Endodermal cell (in vitro differentiated cells): ENCODE results near the gene MAP1LC3A. TPM values are rescaled to one million over a fixed set of nuclear protein-coding genes. Genes with fewer than 3 reads are reported as not detected.
A peak's percentile ranks its signal among the peaks of the same experiment; 100 is the strongest.

Source experiments
- DNase-seq: peaks from one replicate; pipeline ENCODE4 v3.0.0-alpha.2; 2017
- H3K27ac ChIP-seq: 2 replicates; pipeline ENCODE4 v1.5.1; 2013; ENCODE audit warnings: mild to moderate bottlenecking, low read depth, low read length, moderate library complexity
- H3K27me3 ChIP-seq: 2 replicates; pipeline ENCODE4 v1.6.1; 2013; ENCODE audit warnings: mild to moderate bottlenecking, low read length, moderate library complexity; ENCODE audit not compliant: insufficient read depth, control insufficient read depth, poor library complexity, severe bottlenecking
- H3K36me3 ChIP-seq: 2 replicates; pipeline ENCODE4 v1.7.0; 2013; ENCODE audit warnings: mild to moderate bottlenecking, low read length, moderate library complexity; ENCODE audit not compliant: control insufficient read depth, insufficient read depth
- H3K4me1 ChIP-seq: one replicate; pipeline ENCODE4 v1.7.0; 2013; ENCODE audit warnings: low read length; ENCODE audit not compliant: control insufficient read depth, insufficient read depth
- H3K4me3 ChIP-seq: 2 replicates; pipeline ENCODE4 v1.5.1; 2013; ENCODE audit warnings: mild to moderate bottlenecking, low read length, moderate library complexity
- H3K9ac ChIP-seq: 2 replicates; pipeline ENCODE4 v1.6.1; 2013; ENCODE audit warnings: mild to moderate bottlenecking, low read length, moderate library complexity; ENCODE audit not compliant: poor library complexity, severe bottlenecking; ENCODE audit errors: extremely low read depth
- H3K9me3 ChIP-seq: 2 replicates; pipeline ENCODE4 v1.6.1; 2013; ENCODE audit warnings: mild to moderate bottlenecking, low read length, moderate library complexity; ENCODE audit not compliant: control insufficient read depth
- H3K27ac Mint-ChIP-seq: 2 replicates; pipeline ENCODE4 v1.8.0; 2020; ENCODE audit warnings: mixed read lengths
- H3K27me3 Mint-ChIP-seq: 2 replicates; pipeline ENCODE4 v1.8.0; 2021; ENCODE audit warnings: mild to moderate bottlenecking, mixed read lengths; ENCODE audit not compliant: insufficient read depth
- H3K36me3 Mint-ChIP-seq: 2 replicates; pipeline ENCODE4 v1.8.0; 2020; ENCODE audit warnings: low read depth, mixed read lengths
- H3K4me1 Mint-ChIP-seq: 2 replicates; pipeline ENCODE4 v1.8.0; 2020; ENCODE audit warnings: mixed read lengths
- H3K4me3 Mint-ChIP-seq: 2 replicates; pipeline ENCODE4 v1.8.0; 2020; ENCODE audit warnings: mild to moderate bottlenecking, moderate library complexity, mixed read lengths
- H3K9me3 Mint-ChIP-seq: 2 replicates; pipeline ENCODE4 v1.8.0; 2020; ENCODE audit warnings: mild to moderate bottlenecking, mixed read lengths
- CTCF ChIP-seq: fragments of 200-600 bp; sonication (generic); conservative IDR thresholded peaks from 2 replicates; pipeline ENCODE4 v1.5.0; 2021; ENCODE audit warnings: antibody characterized with exemption, mild to moderate bottlenecking
- WGBS, 2 experiments: methylation state at CpG; one replicate each; pipeline versions ENCODE4 v1.1.5 to v1.1.7; 2013; ENCODE audit warnings: missing lambda C conversion rate in 2 of 2, mixed read lengths in 1 of 2; ENCODE audit not compliant: insufficient coverage in 1 of 2, insufficient read length in 1 of 2; 5-methylcytosine and 5-hydroxymethylcytosine counted together
- total RNA-seq, 2 donors: library from RNA; stranded (reverse); fragmentation: NEBNext Ultra II Directional in 1 of 2; extraction: Animal tissue kit (Norgen Biotek cat#: 25700) in 1 of 2; gene quantifications; 2 replicates in 1 of 2; 3 replicates in 1 of 2; pipeline ENCODE4 v1.2.1, GENCODE V29; 2021

MAP1LC3A gene
- total RNA-seq, 2 donors from 2014 or later = 19.0 to 41.6 TPM

- H3K27ac Mint-ChIP-seq = peak overlapping the region; percentile 80
- Histone ChIP-seq H3K9ac (no peak overlapping the region), H3K27ac (no peak overlapping the region), H3K9me3 (no peaks in the 10 kb centered on the region), H3K4me1 (no peaks in the 10 kb centered on the region), H3K27me3 (no peaks in the 10 kb centered on the region), H3K4me3 (no peak overlapping the region), H3K36me3 (no peaks in the 10 kb centered on the region)
- peaks cover 17% of the 10 kb centered on the region for H3K4me1 Mint-ChIP-seq
- H3K27me3 Mint-ChIP-seq = peaks cover 3% of the 10 kb centered on the region
- 94 to 96% methylated on average over 9 to 13 of the region's 13 CpGs for WGBS, 2 experiments
- H3K36me3 Mint-ChIP-seq = no peaks in the 10 kb centered on the region
- no peak for TF ChIP-seq CTCF
- DNase-seq = no peak
- no peak overlapping the region for H3K4me3 Mint-ChIP-seq
- H3K9me3 Mint-ChIP-seq = no peaks in the 10 kb centered on the region
These were observed 8.6 kb upstream of the MAP1LC3A start for GRCh38 chr20:34549929-34550305.

GRCh38 chr20:34552569-34552968, 5.9 kb upstream of the MAP1LC3A start:
- Mint-ChIP-seq H3K27me3 (peaks cover 5% of the 10 kb centered on the region), H3K9me3 (no peaks in the 10 kb centered on the region), H3K4me3 (no peak overlapping the region), H3K4me1 (peaks cover 10% of the 10 kb centered on the region), H3K27ac (no peak overlapping the region), H3K36me3 (no peaks in the 10 kb centered on the region)
- WGBS, 2 experiments = 95 to 98% methylated on average over 5 to 6 of the region's 6 CpGs
- Histone ChIP-seq H3K4me1 (no peaks in the 10 kb centered on the region), H3K36me3 (no peaks in the 10 kb centered on the region), H3K9ac (no peak overlapping the region), H3K9me3 (no peaks in the 10 kb centered on the region), H3K27ac (no peak overlapping the region), H3K4me3 (no peak overlapping the region), H3K27me3 (no peaks in the 10 kb centered on the region)
- no peak for TF ChIP-seq CTCF
- DNase-seq = no peak

GRCh38 chr20:34553366-34553867, 5.1 kb upstream of the MAP1LC3A start:
- Histone ChIP-seq H3K4me1 (no peaks in the 10 kb centered on the region), H3K9me3 (no peaks in the 10 kb centered on the region), H3K27me3 (no peaks in the 10 kb centered on the region), H3K9ac (no peak overlapping the region), H3K27ac (no peak overlapping the region), H3K4me3 (no peak overlapping the region), H3K36me3 (no peaks in the 10 kb centered on the region)
- DNase-seq = no peak
- WGBS, 2 experiments = 81 to 86% methylated on average over 4 of the region's 4 CpGs
- Mint-ChIP-seq H3K9me3 (no peaks in the 10 kb centered on the region), H3K36me3 (no peaks in the 10 kb centered on the region), H3K4me1 (peaks cover 13% of the 10 kb centered on the region), H3K4me3 (no peak overlapping the region), H3K27ac (no peak overlapping the region), H3K27me3 (peaks cover 10% of the 10 kb centered on the region)
- TF ChIP-seq CTCF = no peak
